Neuron (in vitro differentiated cells): ENCODE measurements around the gene IQCF2.

Source experiments
- H2AFZ ChIP-seq: one replicate; pipeline ENCODE4 v1.6.1; 2013; ENCODE audit warnings: low read depth, mild to moderate bottlenecking, inconsistent platforms, low read length, moderate library complexity
- H3K27me3 ChIP-seq: one replicate; pipeline ENCODE4 v1.6.1; 2013; ENCODE audit warnings: low read length; ENCODE audit not compliant: insufficient read depth
- H3K36me3 ChIP-seq: one replicate; pipeline ENCODE4 v1.6.1; 2013; ENCODE audit warnings: low read length; ENCODE audit not compliant: insufficient read depth
- H3K4me1 ChIP-seq: one replicate; pipeline ENCODE4 v1.6.1; 2013; ENCODE audit warnings: low read length; ENCODE audit not compliant: insufficient read depth
- H3K4me3 ChIP-seq: 2 replicates; pipeline ENCODE4 v1.5.1; 2013; ENCODE audit warnings: mild to moderate bottlenecking, low read length, moderate library complexity
- H3K9me3 ChIP-seq: one replicate; pipeline ENCODE4 v1.6.1; 2013; ENCODE audit warnings: low read length

The IQCF2 gene

GRCh38 chr3:51860703-51861665, at the start of gene IQCF2:
IQCF2 (plus strand) TSS chr3:51861615; CDS start chr3:51861667, 52 bp downstream.
- H3K4me1 ChIP-seq: no peaks in the 10 kb centered on the region
- no peak within 1 kb of the TSS for H3K4me3 ChIP-seq
- no peaks in the 10 kb centered on the region for H3K9me3 ChIP-seq
- H3K36me3 ChIP-seq: no peaks in the 10 kb centered on the region
- no peaks in the 10 kb centered on the region for H3K27me3 ChIP-seq
- no peak within 1 kb of the TSS for H2AFZ ChIP-seq

DNA sequence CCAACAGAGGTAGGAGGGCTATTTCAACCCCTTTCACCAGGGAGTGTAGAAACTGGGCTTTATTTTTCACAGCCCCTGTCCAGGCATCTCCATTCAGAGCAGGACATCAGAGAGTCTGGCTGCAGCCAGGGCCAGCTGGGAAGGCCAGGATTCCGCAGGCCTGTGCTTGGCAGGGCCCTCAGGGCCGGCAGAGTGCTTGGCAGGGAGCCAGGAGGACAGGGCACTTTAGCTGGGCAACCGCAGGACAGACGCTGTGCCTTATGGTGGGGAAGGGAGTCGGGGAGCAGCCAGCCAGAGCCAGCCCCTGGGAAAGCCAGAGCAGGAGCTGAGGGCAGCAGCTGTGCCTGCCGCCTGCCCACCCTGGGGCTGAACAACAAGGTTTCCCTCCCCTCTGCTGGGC, 47.9 kb upstream of the IQCF2 start:
- Histone ChIP-seq H3K4me1 (no peaks in the 10 kb centered on the region), H3K4me3 (no peak overlapping the region), H2AFZ (no peak overlapping the region), H3K36me3 (no peaks in the 10 kb centered on the region), H3K9me3 (no peaks in the 10 kb centered on the region), H3K27me3 (peaks cover 46% of the 10 kb centered on the region)

- Histone ChIP-seq H3K36me3 (no peaks in the 10 kb centered on the region), H3K9me3 (no peaks in the 10 kb centered on the region), H3K4me1 (no peaks in the 10 kb centered on the region), H3K27me3 (peaks cover 46% of the 10 kb centered on the region), H2AFZ (no peak overlapping the region), H3K4me3 (no peak overlapping the region)
Observed at GRCh38 chr3:51814034-51814433, 47.4 kb upstream of the IQCF2 start.

- Histone ChIP-seq H3K4me3 (no peak overlapping the region), H3K27me3 (peaks cover 41% of the 10 kb centered on the region), H3K4me1 (no peaks in the 10 kb centered on the region), H3K36me3 (no peaks in the 10 kb centered on the region), H2AFZ (no peak overlapping the region), H3K9me3 (no peaks in the 10 kb centered on the region)
Observed at GRCh38 chr3:51815614-51816013, 45.8 kb upstream of the IQCF2 start.

- Histone ChIP-seq H3K36me3 (no peaks in the 10 kb centered on the region), H2AFZ (no peak overlapping the region), H3K9me3 (no peaks in the 10 kb centered on the region), H3K27me3 (peaks cover 36% of the 10 kb centered on the region), H3K4me3 (no peak overlapping the region), H3K4me1 (no peaks in the 10 kb centered on the region)
Observed at GRCh38 chr3:51816723-51817122, 44.7 kb upstream of the IQCF2 start.

- Histone ChIP-seq H2AFZ (no peak overlapping the region), H3K4me3 (no peak overlapping the region), H3K9me3 (no peaks in the 10 kb centered on the region)
Observed at GRCh38 chr3:51817375-51817774, 44.0 kb upstream of the IQCF2 start.

DNA sequence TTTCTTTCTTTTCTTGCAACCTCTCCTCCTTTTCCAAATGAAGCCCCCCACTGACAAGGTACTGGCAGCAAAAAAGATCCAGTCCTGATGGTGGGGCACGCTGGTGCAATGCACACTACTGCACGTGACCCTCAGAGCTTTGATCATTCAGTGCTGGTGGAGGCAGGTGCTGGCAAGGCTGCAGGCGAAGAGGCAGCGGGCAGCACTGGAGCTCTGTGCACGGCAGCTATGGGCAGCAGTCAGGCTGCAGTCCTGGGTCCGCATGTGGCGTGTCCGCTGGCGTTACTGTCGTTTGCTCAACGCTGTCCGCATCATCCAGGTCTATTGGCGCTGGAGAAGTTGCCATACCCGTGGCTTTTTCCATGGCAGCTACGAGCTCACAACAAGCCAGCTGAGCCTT, 42.3 kb upstream of the IQCF2 start:
- Histone ChIP-seq H2AFZ (no peak overlapping the region), H3K4me1 (no peaks in the 10 kb centered on the region), H3K4me3 (no peak overlapping the region), H3K36me3 (no peaks in the 10 kb centered on the region), H3K9me3 (no peaks in the 10 kb centered on the region), H3K27me3 (peaks cover 23% of the 10 kb centered on the region)

More at GRCh38 chr3:51817375-51817774, 44.0 kb upstream of the IQCF2 start:
- H3K27me3 ChIP-seq: peaks cover 36% of the 10 kb centered on the region
- no peaks in the 10 kb centered on the region for H3K4me1 ChIP-seq
- no peaks in the 10 kb centered on the region for H3K36me3 ChIP-seq

DNA sequence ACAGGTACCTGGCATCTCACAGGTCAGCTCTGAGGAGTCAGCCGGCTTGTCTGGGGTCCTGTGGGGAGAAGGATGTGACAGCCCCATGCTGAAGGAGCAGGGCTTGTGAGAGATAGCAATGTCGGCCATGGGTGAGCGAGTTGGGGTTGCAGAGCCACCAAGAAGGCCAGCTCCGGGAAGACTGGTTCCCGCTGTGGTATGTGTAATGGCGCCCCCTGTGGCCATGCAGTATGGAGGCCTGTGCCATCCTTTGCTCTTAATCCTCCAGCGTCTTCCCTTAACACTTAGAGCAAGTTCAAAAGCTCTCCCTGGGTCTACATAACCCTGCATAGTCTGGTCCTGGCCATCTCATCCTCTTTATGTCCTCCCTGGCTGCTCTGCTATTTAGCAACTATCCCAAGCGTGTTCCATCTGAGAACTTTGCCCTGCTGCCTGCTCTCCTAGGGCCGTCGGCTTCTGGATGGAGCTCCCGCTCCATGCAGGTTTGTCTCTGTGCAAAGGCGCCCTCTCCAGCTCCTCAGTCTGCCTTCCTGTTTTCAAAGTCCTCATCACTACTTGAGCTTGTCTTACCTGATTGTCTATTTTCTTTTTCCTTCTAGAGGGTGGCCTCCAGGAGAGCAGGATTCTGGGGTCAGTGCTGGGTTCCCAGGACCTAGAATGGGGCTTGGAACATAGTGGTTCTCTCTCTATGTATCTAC, 41.6 kb upstream of the IQCF2 start:
- no peaks in the 10 kb centered on the region for H3K9me3 ChIP-seq
- no peak overlapping the region for H3K4me3 ChIP-seq
- H2AFZ ChIP-seq: no peak overlapping the region
- H3K4me1 ChIP-seq: no peaks in the 10 kb centered on the region
- no peaks in the 10 kb centered on the region for H3K36me3 ChIP-seq
- H3K27me3 ChIP-seq: peaks cover 16% of the 10 kb centered on the region

DNA sequence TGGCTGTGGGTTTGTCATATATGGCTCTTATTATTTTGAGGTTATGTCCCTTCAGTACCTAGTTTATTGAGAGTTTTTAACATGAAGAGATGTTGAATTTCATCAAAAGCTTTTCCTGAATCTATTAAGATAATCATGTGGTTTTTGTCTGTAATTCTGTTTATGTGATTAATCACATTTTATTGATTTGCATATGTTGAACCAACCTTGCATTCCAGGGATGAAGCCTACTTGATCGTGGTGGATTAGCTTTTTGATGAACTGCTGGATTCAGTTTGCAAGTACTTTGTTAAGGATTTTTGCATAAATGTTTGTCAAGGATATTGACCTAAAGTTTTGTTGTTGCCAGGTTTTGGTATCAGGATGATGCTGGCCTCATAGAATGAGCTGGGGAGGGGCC, 33.1 kb upstream of the IQCF2 start:
- H3K4me1 ChIP-seq: no peaks in the 10 kb centered on the region
- no peak overlapping the region for H3K4me3 ChIP-seq
- no peaks in the 10 kb centered on the region for H3K36me3 ChIP-seq
- H2AFZ ChIP-seq: no peak overlapping the region
- no peaks in the 10 kb centered on the region for H3K27me3 ChIP-seq
- H3K9me3 ChIP-seq: peaks cover 4% of the 10 kb centered on the region

DNA sequence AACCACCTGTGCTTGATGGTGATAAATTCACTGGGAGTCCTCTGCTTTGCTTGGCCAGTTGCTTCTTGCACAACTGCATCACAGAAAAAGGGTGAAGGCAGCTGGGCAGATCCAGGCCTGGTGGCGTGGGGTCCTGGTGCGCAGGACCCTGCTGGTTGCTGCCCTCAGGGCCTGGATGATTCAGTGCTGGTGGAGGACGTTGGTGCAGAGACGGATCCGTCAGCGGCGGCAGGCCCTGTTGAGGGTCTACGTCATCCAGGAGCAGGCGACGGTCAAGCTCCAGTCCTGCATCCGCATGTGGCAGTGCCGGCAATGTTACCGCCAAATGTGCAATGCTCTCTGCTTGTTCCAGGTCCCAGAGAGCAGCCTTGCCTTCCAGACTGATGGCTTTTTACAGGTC, 31.1 kb upstream of the IQCF2 start:
- Histone ChIP-seq H3K27me3 (no peaks in the 10 kb centered on the region), H3K4me1 (no peaks in the 10 kb centered on the region), H3K4me3 (no peak overlapping the region), H3K36me3 (no peaks in the 10 kb centered on the region), H2AFZ (no peak overlapping the region), H3K9me3 (peaks cover 4% of the 10 kb centered on the region)

GRCh38 chr3:51830836-51831385, 30.5 kb upstream of the IQCF2 start:
- Histone ChIP-seq H3K27me3 (no peaks in the 10 kb centered on the region), H3K9me3 (peaks cover 4% of the 10 kb centered on the region), H3K36me3 (no peaks in the 10 kb centered on the region), H3K4me3 (no peak overlapping the region), H2AFZ (no peak overlapping the region), H3K4me1 (no peaks in the 10 kb centered on the region)

DNA sequence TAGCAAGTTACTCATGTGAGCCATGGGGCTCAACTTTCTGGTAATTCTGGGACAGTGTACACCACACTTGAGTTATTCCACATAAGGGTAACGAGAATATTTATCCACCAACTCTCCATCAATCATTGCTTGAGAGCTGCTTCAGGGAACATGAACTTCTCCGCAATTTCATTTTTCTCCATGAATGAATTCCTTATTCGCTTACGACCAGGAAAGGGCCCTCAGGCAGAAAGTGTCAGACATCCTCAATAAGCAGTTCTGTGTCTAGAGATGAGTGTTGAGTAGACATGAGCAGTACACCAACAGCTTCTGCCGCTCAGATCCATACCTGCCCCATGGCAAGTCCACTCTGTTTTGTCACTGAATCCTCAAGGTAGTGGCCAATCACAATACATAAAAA, 24.8 kb upstream of the IQCF2 start:
- no peaks in the 10 kb centered on the region for H3K4me1 ChIP-seq
- H3K27me3 ChIP-seq: no peaks in the 10 kb centered on the region
- H2AFZ ChIP-seq: no peak overlapping the region
- no peak overlapping the region for H3K4me3 ChIP-seq
- no peaks in the 10 kb centered on the region for H3K9me3 ChIP-seq
- H3K36me3 ChIP-seq: no peaks in the 10 kb centered on the region

- H2AFZ ChIP-seq: no peak overlapping the region
- peaks cover 3% of the 10 kb centered on the region for H3K27me3 ChIP-seq
- H3K4me3 ChIP-seq: no peak overlapping the region
- H3K4me1 ChIP-seq: no peaks in the 10 kb centered on the region
- H3K9me3 ChIP-seq: no peaks in the 10 kb centered on the region
- H3K36me3 ChIP-seq: no peaks in the 10 kb centered on the region
Observed at GRCh38 chr3:51845129-51845528, 16.3 kb upstream of the IQCF2 start.
